PC-3 (cell line): Measurements from ENCODE around the gene PDCD1LG2. TPM values are rescaled to one million over a fixed set of nuclear protein-coding genes. Genes with fewer than 3 reads are reported as not detected.

Source experiments
- ATAC-seq: fragments of 200-7000 bp; cut with Tn5 transposase; 2 replicates; pipeline ENCODE4 v1.9.1; 2020; ENCODE audit warnings: mild to moderate bottlenecking, moderate library complexity
- BruUV-seq: library from RNA; stranded (reverse); fragments of 400-500 nt; replicated peaks from 2 replicates; lab custom pipeline; 2021; lab: Mats Ljungman, UMichigan
- CTCF ChIA-PET: fragments of 300-600 bp; sonication (Branson Sonifier 250); formaldehyde crosslinking; loops from one replicate; lab custom pipeline; 2022; ENCODE audit warnings: antibody characterized with exemption; lab: Charles Lee
- POLR2A ChIA-PET: fragments of 300-600 bp; sonication (Branson Sonifier 250); formaldehyde crosslinking; loops from one replicate; lab custom pipeline; 2022; ENCODE audit warnings: antibody characterized with exemption; ENCODE audit not compliant: unreplicated experiment; lab: Charles Lee
- DNase-seq: peaks from one replicate; pipeline ENCODE4 v3.0.0-alpha.2; 2015
- H2AFZ ChIP-seq: fragments of 300-600 bp; sonication (generic); 2 replicates; pipeline ENCODE4 v1.6.0; 2016; ENCODE audit warnings: antibody characterized with exemption, low read length
- H3F3A ChIP-seq: fragments of 300-600 bp; sonication (generic); one replicate; pipeline ENCODE4 v1.6.0; 2017; ENCODE audit warnings: antibody characterized with exemption, low read length, control low read depth, mild to moderate bottlenecking; ENCODE audit not compliant: unreplicated experiment
- H3K27ac ChIP-seq: fragments of 300-600 bp; sonication (generic); 2 replicates; pipeline ENCODE4 v1.5.1; 2016; ENCODE audit warnings: mild to moderate bottlenecking, low read length
- H3K27me3 ChIP-seq: fragments of 300-600 bp; sonication (generic); 2 replicates; pipeline ENCODE4 v1.6.1; 2016; ENCODE audit warnings: low read length, mixed read lengths
- H3K36me3 ChIP-seq: fragments of 300-600 bp; sonication (generic); 2 replicates; pipeline ENCODE4 v1.6.1; 2016; ENCODE audit warnings: low read depth, mixed run types, low read length, mixed read lengths
- H3K4me1 ChIP-seq: fragments of 300-600 bp; sonication (generic); 2 replicates; pipeline ENCODE4 v1.5.1; 2016; ENCODE audit warnings: low read length; ENCODE audit not compliant: insufficient read depth
- H3K4me2 ChIP-seq: fragments of 300-600 bp; sonication (generic); 2 replicates; pipeline ENCODE4 v1.6.0; 2016; ENCODE audit warnings: low read length
- H3K4me3 ChIP-seq: fragments of 300-600 bp; sonication (generic); 2 replicates; pipeline ENCODE4 v1.5.1; 2016; ENCODE audit warnings: mild to moderate bottlenecking, low read length, mixed read lengths
- H3K79me2 ChIP-seq: fragments of 300-600 bp; sonication (generic); 2 replicates; pipeline ENCODE4 v1.6.1; 2017; ENCODE audit warnings: low read length, mixed read lengths
- H3K9ac ChIP-seq: fragments of 300-600 bp; sonication (generic); 2 replicates; pipeline ENCODE4 v1.6.0; 2016; ENCODE audit warnings: mild to moderate bottlenecking, low read length
- H3K9me2 ChIP-seq: fragments of 300-600 bp; sonication (generic); replicated peaks from 2 replicates; pipeline ENCODE4 v1.6.1; 2016; ENCODE audit warnings: mixed run types, low read length, mixed read lengths
- H3K9me3 ChIP-seq: fragments of 300-600 bp; sonication (generic); 2 replicates; pipeline ENCODE4 v1.6.1; 2016; ENCODE audit warnings: low read length, mixed read lengths
- H4K20me1 ChIP-seq: fragments of 300-600 bp; sonication (generic); 2 replicates; pipeline ENCODE4 v1.6.1; 2016; ENCODE audit warnings: low read length, mixed read lengths
- CTCF ChIP-seq: fragments of 300-600 bp; sonication (generic); conservative IDR thresholded peaks from 2 replicates; pipeline ENCODE4 v1.5.1; 2017; ENCODE audit warnings: antibody characterized with exemption, low read depth, mild to moderate bottlenecking, low read length
- EZH2 ChIP-seq: fragments of 300-600 bp; sonication (generic); IDR thresholded peaks from one replicate; pipeline ENCODE4 v1.6.1; 2017; ENCODE audit warnings: antibody characterized with exemption, mild to moderate bottlenecking, low read length; ENCODE audit not compliant: unreplicated experiment
- EZH2phosphoT487 ChIP-seq: fragments of 300-600 bp; sonication (generic); IDR thresholded peaks from 2 replicates; pipeline ENCODE4 v1.6.1; 2018; ENCODE audit warnings: mild to moderate bottlenecking, antibody characterized with exemption, low read length, borderline replicate concordance
- intact Hi-C: fragments of 100-400 bp; cut with micrococcal nuclease; formaldehyde crosslinking; loops from 2 replicates; pipeline ENCODE4 v1.9.0; 2023
- total RNA-seq: library from RNA; depleted of rRNA; stranded (reverse); fragments of >200 nt; gene quantifications from 2 replicates; pipeline ENCODE4 v1.2.3, GENCODE V29; 2014

Gene PDCD1LG2
- total RNA-seq, 1 experiment from 2014 or later, result 1.4 TPM

GRCh38 chr9:5596173-5596572, 85.8 kb downstream of the PDCD1LG2 start:
- Histone ChIP-seq H3K79me2 (no peaks in the 10 kb centered on the region), H3K36me3 (no peaks in the 10 kb centered on the region), H3K4me2 (no peak overlapping the region), H3K4me1 (no peaks in the 10 kb centered on the region), H2AFZ (no peak overlapping the region), H3K27me3 (no peaks in the 10 kb centered on the region), H3K9me2 (no peaks in the 10 kb centered on the region), H3K9ac (no peak overlapping the region), H3K4me3 (no peak overlapping the region), H4K20me1 (no peaks in the 10 kb centered on the region), H3K27ac (no peak overlapping the region), H3F3A (no peaks in the 10 kb centered on the region), H3K9me3 (no peaks in the 10 kb centered on the region)
- POLR2A ChIA-PET, result no interaction called here
- intact Hi-C loops, result loop anchor here (10.0 kb wide), 1 partner anchor 841 kb away; no protein-coding TSS in a partner anchor
- CTCF ChIA-PET, result no interaction called here
- no peak for ATAC-seq
- no TSS peak for BruUV-seq
- no peak for DNase-seq
- no peak for TF ChIP-seq CTCF
- TF ChIP-seq EZH2, result no peak
- no peak for TF ChIP-seq EZH2phosphoT487

DNA sequence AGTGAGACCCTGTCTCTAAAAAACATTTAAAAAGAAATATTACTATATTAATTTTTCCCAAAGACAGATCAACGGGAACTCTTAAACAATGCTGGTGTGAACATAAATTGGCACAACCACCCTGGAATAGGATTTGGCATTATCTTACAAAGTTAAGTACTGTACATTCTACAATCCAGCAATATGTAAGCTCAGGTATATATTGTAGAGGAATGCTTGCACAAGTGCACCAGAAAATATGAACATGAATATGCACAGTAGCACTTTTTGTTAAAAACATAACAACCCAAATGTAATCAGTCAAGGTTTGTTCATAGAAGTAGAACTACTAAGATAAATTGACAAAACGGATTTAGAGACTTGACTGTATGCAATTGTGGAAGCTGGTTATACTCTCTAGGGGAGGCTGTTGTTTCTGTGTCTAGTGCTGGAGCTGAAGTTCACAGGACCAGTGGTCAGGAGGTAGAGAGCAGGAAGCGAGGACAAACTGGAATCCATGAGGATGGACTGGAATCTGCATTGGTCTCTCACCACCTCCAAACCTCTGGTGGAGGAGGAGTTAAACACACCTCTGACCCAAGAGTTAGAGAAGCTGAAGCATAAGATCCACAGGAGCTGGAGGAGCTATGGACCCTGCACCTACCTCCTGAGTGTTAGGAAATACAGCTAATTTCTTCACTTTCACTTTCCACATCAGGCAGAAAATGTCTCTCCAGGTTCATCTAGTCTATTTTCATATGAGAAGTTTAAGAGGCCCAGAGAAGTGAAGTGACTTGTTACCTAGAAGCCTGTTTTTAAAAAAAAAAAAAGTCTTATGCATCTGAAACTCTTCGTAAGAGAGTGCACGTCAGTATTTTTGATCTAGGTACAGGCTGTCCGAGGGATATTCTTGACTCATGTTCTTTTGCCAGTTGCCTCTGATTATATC, 98.2 kb downstream of the PDCD1LG2 start:
- Histone ChIP-seq H2AFZ (no peak overlapping the region), H4K20me1 (no peaks in the 10 kb centered on the region), H3K9me3 (no peaks in the 10 kb centered on the region), H3K9me2 (no peaks in the 10 kb centered on the region), H3F3A (no peaks in the 10 kb centered on the region), H3K36me3 (no peaks in the 10 kb centered on the region), H3K4me2 (no peak overlapping the region), H3K79me2 (no peaks in the 10 kb centered on the region), H3K27me3 (no peaks in the 10 kb centered on the region), H3K27ac (no peak overlapping the region), H3K4me1 (no peaks in the 10 kb centered on the region), H3K4me3 (no peak overlapping the region), H3K9ac (no peak overlapping the region)
- TF ChIP-seq EZH2phosphoT487, result no peak
- no peak for TF ChIP-seq CTCF
- TF ChIP-seq EZH2, result no peak
- ChIA-PET CTCF (no interaction called here), POLR2A (no interaction called here)
- intact Hi-C loops, result no loop called here
- no peak for ATAC-seq
- BruUV-seq, result no TSS peak
- DNase-seq, result no peak

GRCh38 chr9:5609226-5609596, 98.9 kb downstream of the PDCD1LG2 start:
- ATAC-seq (no peak), DNase-seq (no peak)
- no TSS peak for BruUV-seq
- H3K4me3 ChIP-seq, result no peak overlapping the region
- TF ChIP-seq CTCF, result no peak
- no peaks in the 10 kb centered on the region for H3K4me1 ChIP-seq
- H3K4me2 ChIP-seq, result no peak overlapping the region
- H3K9ac ChIP-seq, result no peak overlapping the region
- no peaks in the 10 kb centered on the region for H3K27me3 ChIP-seq
- no peaks in the 10 kb centered on the region for H3K9me2 ChIP-seq
- no peaks in the 10 kb centered on the region for H3K9me3 ChIP-seq
- CTCF ChIA-PET, result no interaction called here
- no peaks in the 10 kb centered on the region for H3F3A ChIP-seq
- H2AFZ ChIP-seq, result no peak overlapping the region
- intact Hi-C loops, result no loop called here
- no peaks in the 10 kb centered on the region for H3K36me3 ChIP-seq
- H4K20me1 ChIP-seq, result no peaks in the 10 kb centered on the region
- no peak overlapping the region for H3K27ac ChIP-seq
- POLR2A ChIA-PET, result no interaction called here
- H3K79me2 ChIP-seq, result no peaks in the 10 kb centered on the region
